Activated B cell treated with CpG ODN at 0.5 μM for 24 hours (primary cell): ENCODE measurements around the gene ZCCHC13. TPM values are rescaled to one million over a fixed set of nuclear protein-coding genes. Genes with fewer than 3 reads are reported as not detected.

ENCODE experiments used
- ATAC-seq: fragments of 200-7000 bp; cut with Tn5 transposase; one replicate; pipeline ENCODE4 v1.10.0; 2021; ENCODE audit warnings: low read depth, mild to moderate bottlenecking, moderate library complexity
- CTCF ChIA-PET: fragments of 350-600 bp; sonication (Branson Sonifier 250); formaldehyde crosslinking; loops from one replicate; lab custom pipeline; 2021; ENCODE audit warnings: antibody characterized with exemption; lab: Charles Lee
- POLR2A ChIA-PET: fragments of 350-600 bp; sonication (Branson Sonifier 250); formaldehyde crosslinking; loops from one replicate; lab custom pipeline; 2021; ENCODE audit warnings: antibody characterized with exemption; lab: Charles Lee
- DNase-seq: peaks from one replicate; pipeline ENCODE4 v3.0.0; 2022
- H3K27ac Mint-ChIP-seq: one replicate; pipeline ENCODE4 v1.8.0; 2020; ENCODE audit warnings: mixed read lengths
- H3K27me3 Mint-ChIP-seq: one replicate; pipeline ENCODE4 v1.8.0; 2021; ENCODE audit warnings: mixed read lengths
- H3K36me3 Mint-ChIP-seq: one replicate; pipeline ENCODE4 v1.8.0; 2021; ENCODE audit warnings: low read depth, mixed read lengths
- H3K4me1 Mint-ChIP-seq: one replicate; pipeline ENCODE4 v1.8.0; 2021; ENCODE audit warnings: mixed read lengths
- H3K4me3 Mint-ChIP-seq: one replicate; pipeline ENCODE4 v1.8.0; 2020; ENCODE audit warnings: mild to moderate bottlenecking, mixed read lengths
- H3K9me3 Mint-ChIP-seq: one replicate; pipeline ENCODE4 v1.8.0; 2020; ENCODE audit warnings: mixed read lengths
- intact Hi-C: fragments of 100-400 bp; cut with micrococcal nuclease; formaldehyde crosslinking; loops from one replicate; pipeline ENCODE4 v1.15.1; 2024
- total RNA-seq: library from RNA; stranded (reverse); gene quantifications from 2 replicates; pipeline ENCODE4 v1.2.3, GENCODE V29; 2022
- TF ChIP-seq, protein P1 (sequence below): fragments of 200-600 bp; IDR thresholded peaks from one replicate; pipeline ENCODE4 v1.8.0; 2022; ENCODE audit warnings: antibody characterized with exemption, mild to moderate bottlenecking

ZCCHC13 gene
- total RNA-seq, 1 donor from 2014 or later, result not detected

DNA sequence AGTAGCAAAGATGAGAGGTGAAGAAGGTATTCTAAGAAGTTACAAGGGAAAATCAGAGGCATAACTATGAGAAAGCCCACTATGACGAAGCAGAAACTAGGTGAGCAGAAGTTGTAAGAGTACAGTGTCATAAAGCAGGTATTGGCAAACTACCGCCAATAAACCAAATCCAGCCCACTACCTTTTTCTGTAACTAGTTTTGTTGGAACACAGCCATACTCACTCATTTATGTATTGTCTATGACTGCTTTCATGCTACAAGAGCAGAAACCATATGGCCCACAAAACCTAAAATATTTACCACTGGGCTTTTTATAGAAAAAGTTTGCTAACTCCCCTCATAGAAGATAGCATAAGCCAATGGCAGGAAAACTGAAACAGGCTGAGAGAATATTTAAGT lies 31.8 kb upstream of the ZCCHC13 start:
- intact Hi-C loops, result no loop called here
- no peaks in the 10 kb centered on the region for H3K4me1 Mint-ChIP-seq
- ChIA-PET CTCF (no interaction called here), POLR2A (no interaction called here)
- TF ChIP-seq, protein P1, sequence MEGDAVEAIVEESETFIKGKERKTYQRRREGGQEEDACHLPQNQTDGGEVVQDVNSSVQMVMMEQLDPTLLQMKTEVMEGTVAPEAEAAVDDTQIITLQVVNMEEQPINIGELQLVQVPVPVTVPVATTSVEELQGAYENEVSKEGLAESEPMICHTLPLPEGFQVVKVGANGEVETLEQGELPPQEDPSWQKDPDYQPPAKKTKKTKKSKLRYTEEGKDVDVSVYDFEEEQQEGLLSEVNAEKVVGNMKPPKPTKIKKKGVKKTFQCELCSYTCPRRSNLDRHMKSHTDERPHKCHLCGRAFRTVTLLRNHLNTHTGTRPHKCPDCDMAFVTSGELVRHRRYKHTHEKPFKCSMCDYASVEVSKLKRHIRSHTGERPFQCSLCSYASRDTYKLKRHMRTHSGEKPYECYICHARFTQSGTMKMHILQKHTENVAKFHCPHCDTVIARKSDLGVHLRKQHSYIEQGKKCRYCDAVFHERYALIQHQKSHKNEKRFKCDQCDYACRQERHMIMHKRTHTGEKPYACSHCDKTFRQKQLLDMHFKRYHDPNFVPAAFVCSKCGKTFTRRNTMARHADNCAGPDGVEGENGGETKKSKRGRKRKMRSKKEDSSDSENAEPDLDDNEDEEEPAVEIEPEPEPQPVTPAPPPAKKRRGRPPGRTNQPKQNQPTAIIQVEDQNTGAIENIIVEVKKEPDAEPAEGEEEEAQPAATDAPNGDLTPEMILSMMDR, result no peak
- H3K27ac Mint-ChIP-seq, result no peak overlapping the region
- H3K27me3 Mint-ChIP-seq, result no peaks in the 10 kb centered on the region
- no peak for ATAC-seq
- H3K9me3 Mint-ChIP-seq, result no peaks in the 10 kb centered on the region
- H3K4me3 Mint-ChIP-seq, result no peak overlapping the region
- peaks cover 54% of the 10 kb centered on the region for H3K36me3 Mint-ChIP-seq
- DNase-seq, result no peak

DNA sequence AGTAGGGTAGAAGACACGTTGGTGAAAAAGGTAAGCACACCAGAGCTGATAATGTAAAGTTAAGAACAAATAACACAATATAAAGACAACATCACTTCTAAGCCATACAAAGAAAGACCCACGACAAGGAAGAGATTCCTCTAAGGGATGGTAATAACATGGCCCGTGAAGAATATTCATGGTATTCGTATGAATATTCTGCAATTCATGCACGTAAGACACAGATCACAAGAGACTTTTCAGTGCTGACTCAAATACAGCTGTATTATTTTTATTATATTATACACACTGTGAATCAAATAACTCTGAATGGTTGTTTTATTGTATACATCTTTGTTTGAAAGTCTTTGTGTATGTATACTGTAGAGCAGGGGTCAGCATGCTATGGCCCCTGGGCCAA lies 29.5 kb upstream of the ZCCHC13 start:
- intact Hi-C loops, result no loop called here
- H3K9me3 Mint-ChIP-seq, result no peaks in the 10 kb centered on the region
- DNase-seq, result no peak
- POLR2A ChIA-PET, result no interaction called here
- peaks cover 65% of the 10 kb centered on the region for H3K36me3 Mint-ChIP-seq
- no peak overlapping the region for H3K27ac Mint-ChIP-seq
- H3K4me3 Mint-ChIP-seq, result no peak overlapping the region
- CTCF ChIA-PET, result no interaction called here
- H3K4me1 Mint-ChIP-seq, result peaks cover under 1% of the 10 kb centered on the region
- no peak for ATAC-seq
- TF ChIP-seq, protein P1, result no peak
- H3K27me3 Mint-ChIP-seq, result no peaks in the 10 kb centered on the region

DNA sequence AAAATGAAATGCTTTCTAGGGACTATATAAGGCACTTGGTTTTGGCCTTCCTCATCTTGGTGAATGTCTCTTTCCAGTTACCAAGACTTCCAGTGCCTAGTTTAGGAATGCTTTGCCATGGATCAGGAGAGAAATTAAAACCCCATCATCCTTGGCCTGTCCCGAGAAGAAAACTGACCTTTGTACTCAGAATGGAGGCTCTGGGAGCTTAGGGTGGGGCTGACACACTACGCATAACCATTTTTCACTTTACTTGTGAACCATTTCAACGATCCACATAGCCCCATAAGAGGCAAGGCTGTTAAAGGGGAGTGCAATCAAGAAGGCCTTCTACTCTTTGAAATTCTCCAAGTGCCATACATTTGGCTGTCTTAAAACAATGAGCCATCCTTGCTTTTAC lies 26.7 kb upstream of the ZCCHC13 start:
- TF ChIP-seq, protein P1, result no peak
- no peaks in the 10 kb centered on the region for H3K9me3 Mint-ChIP-seq
- ChIA-PET POLR2A (no interaction called here), CTCF (no interaction called here)
- peaks cover 11% of the 10 kb centered on the region for H3K4me1 Mint-ChIP-seq
- DNase-seq, result no peak
- no peaks in the 10 kb centered on the region for H3K27me3 Mint-ChIP-seq
- no peak overlapping the region for H3K27ac Mint-ChIP-seq
- no peak for ATAC-seq
- no peak overlapping the region for H3K4me3 Mint-ChIP-seq
- H3K36me3 Mint-ChIP-seq, result peaks cover 61% of the 10 kb centered on the region
- intact Hi-C loops, result no loop called here

DNA sequence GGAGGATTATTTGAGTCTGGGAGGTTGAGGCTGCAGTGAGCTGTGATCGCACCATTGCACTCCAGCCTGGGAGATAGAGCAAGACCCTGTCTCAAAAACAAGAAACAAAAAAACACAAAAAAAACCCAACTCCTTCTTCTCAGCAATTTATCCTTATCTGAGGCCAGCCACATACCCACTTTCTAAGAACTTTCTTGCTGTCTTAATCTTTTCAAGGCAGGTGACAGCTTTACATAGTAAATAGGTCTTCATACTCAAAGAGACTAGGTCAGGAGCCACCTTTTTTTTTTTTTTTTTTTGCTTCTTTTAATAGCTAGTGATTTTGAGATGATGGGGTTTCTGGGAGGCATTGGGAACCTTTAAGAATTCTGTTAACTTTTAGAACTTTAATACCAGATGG lies 26.1 kb upstream of the ZCCHC13 start:
- Mint-ChIP-seq H3K9me3 (no peaks in the 10 kb centered on the region), H3K4me3 (no peak overlapping the region), H3K27me3 (no peaks in the 10 kb centered on the region), H3K36me3 (peaks cover 61% of the 10 kb centered on the region), H3K4me1 (peaks cover 14% of the 10 kb centered on the region), H3K27ac (no peak overlapping the region)
- intact Hi-C loops, result no loop called here
- TF ChIP-seq, protein P1, result no peak
- ChIA-PET POLR2A (no interaction called here), CTCF (no interaction called here)
- DNase-seq (no peak), ATAC-seq (no peak)

DNA sequence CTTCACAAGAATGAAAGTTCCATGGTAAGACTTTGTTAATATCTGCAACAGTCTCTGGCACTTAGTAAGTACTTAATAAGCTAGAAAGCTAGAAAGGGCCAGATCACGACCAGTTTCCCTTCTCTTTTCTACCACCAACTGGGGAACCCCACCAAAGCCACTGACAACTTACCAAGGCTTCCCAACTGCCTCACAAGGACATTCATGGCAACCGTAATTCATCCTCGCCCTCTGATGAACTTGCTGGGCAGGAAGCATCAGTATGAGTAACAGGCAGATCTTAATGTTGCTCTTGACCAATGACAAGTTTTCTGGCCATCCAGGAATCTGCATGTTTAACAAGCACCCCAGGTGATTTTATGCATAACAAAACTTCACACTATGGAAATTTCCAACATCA lies 23.2 kb upstream of the ZCCHC13 start:
- CTCF ChIA-PET, result no interaction called here
- peaks cover 24% of the 10 kb centered on the region for H3K4me1 Mint-ChIP-seq
- ATAC-seq, result no peak

More for the DNA sequence above, 23.2 kb upstream of the ZCCHC13 start:
- Mint-ChIP-seq H3K4me3 (no peak overlapping the region), H3K9me3 (no peaks in the 10 kb centered on the region), H3K27ac (peak overlapping the region; percentile 12), H3K36me3 (peaks cover 51% of the 10 kb centered on the region), H3K27me3 (no peaks in the 10 kb centered on the region)
- intact Hi-C loops, result no loop called here
- TF ChIP-seq, protein P1, result no peak
- POLR2A ChIA-PET, result no interaction called here
- no peak for DNase-seq
